ENCODE results near the gene TENM3. TPM values are rescaled to one million over a fixed set of nuclear protein-coding genes. Genes with fewer than 3 reads are reported as not detected.

TENM3 gene
- total RNA-seq, 1 donor from 2014 or later: 11.0 TPM

GRCh38 chr4:182645511-182645910 is 402.3 kb downstream of the TENM3 start:
- Histone ChIP-seq H3K27me3 (no peaks in the 10 kb centered on the region), H3K4me1 (no peaks in the 10 kb centered on the region), H3K4me3 (no peak overlapping the region), H3K27ac (no peak overlapping the region), H3K36me3 (no peaks in the 10 kb centered on the region), H3K9me3 (no peaks in the 10 kb centered on the region)
- TF ChIP-seq CTCF (IDR thresholded peaks at IDR 0.05): no peak
- no peak for TF ChIP-seq POLR2A (IDR thresholded peaks at IDR 0.05)
- no peak for TF ChIP-seq POLR2AphosphoS5 (IDR thresholded peaks at IDR 0.05; ENCODE audit: insufficient read depth in 1 of 2, low read depth in 1 of 2)
- no peak for DNase-seq (ENCODE audit: extremely low spot score in 2 of 2)
- intact Hi-C loops (cut with DNase I): no loop called here

GRCh38 chr4:182647646-182648300 is 404.6 kb downstream of the TENM3 start:
- no peak for DNase-seq (ENCODE audit: extremely low spot score in 2 of 2)
- no peak overlapping the region for H3K27ac ChIP-seq
- H3K36me3 ChIP-seq: no peaks in the 10 kb centered on the region
- H3K4me3 ChIP-seq: no peak overlapping the region
- TF ChIP-seq CTCF (IDR thresholded peaks at IDR 0.05) (no peak), POLR2A (IDR thresholded peaks at IDR 0.05) (no peak), POLR2AphosphoS5 (IDR thresholded peaks at IDR 0.05; ENCODE audit: insufficient read depth in 1 of 2, low read depth in 1 of 2) (no peak)
- intact Hi-C loops (cut with DNase I): no loop called here
- no peaks in the 10 kb centered on the region for H3K4me1 ChIP-seq
- no peaks in the 10 kb centered on the region for H3K27me3 ChIP-seq
- no peaks in the 10 kb centered on the region for H3K9me3 ChIP-seq

- Histone ChIP-seq H3K36me3 (no peaks in the 10 kb centered on the region), H3K27ac (no peak overlapping the region), H3K9me3 (no peaks in the 10 kb centered on the region), H3K4me3 (no peak overlapping the region), H3K4me1 (no peaks in the 10 kb centered on the region), H3K27me3 (no peaks in the 10 kb centered on the region)
- no peak for TF ChIP-seq POLR2A (IDR thresholded peaks at IDR 0.05)
- intact Hi-C loops (cut with DNase I): no loop called here
- no peak for DNase-seq (ENCODE audit: extremely low spot score in 2 of 2)
These were observed 405.6 kb downstream of the TENM3 start for GRCh38 chr4:182648766-182649165.

GRCh38 chr4:182649698-182650477 is 406.7 kb downstream of the TENM3 start:
- no peaks in the 10 kb centered on the region for H3K36me3 ChIP-seq
- no peak for DNase-seq (ENCODE audit: extremely low spot score in 2 of 2)
- H3K4me3 ChIP-seq: no peak overlapping the region
- no peak overlapping the region for H3K27ac ChIP-seq
- H3K9me3 ChIP-seq: no peaks in the 10 kb centered on the region
- no peaks in the 10 kb centered on the region for H3K4me1 ChIP-seq
- TF ChIP-seq POLR2AphosphoS5 (IDR thresholded peaks at IDR 0.05; ENCODE audit: insufficient read depth in 1 of 2, low read depth in 1 of 2) (no peak), CTCF (IDR thresholded peaks at IDR 0.05) (no peak), POLR2A (IDR thresholded peaks at IDR 0.05) (no peak)
- intact Hi-C loops (cut with DNase I): no loop called here
- H3K27me3 ChIP-seq: no peaks in the 10 kb centered on the region

- Histone ChIP-seq H3K4me1 (no peaks in the 10 kb centered on the region), H3K36me3 (no peaks in the 10 kb centered on the region), H3K27me3 (no peaks in the 10 kb centered on the region), H3K9me3 (no peaks in the 10 kb centered on the region), H3K4me3 (no peak overlapping the region), H3K27ac (no peak overlapping the region)
- TF ChIP-seq CTCF (IDR thresholded peaks at IDR 0.05) (no peak), POLR2A (IDR thresholded peaks at IDR 0.05) (no peak), POLR2AphosphoS5 (IDR thresholded peaks at IDR 0.05; ENCODE audit: insufficient read depth in 1 of 2, low read depth in 1 of 2) (no peak)
- no peak for DNase-seq (ENCODE audit: extremely low spot score in 2 of 2)
- intact Hi-C loops (cut with DNase I): no loop called here
These were observed 410.4 kb downstream of the TENM3 start for GRCh38 chr4:182653596-182653995.

All from vagina (tissue), 2 donors.